H1 (cell line): Measurements from ENCODE around the gene LZTFL1. TPM values are rescaled to one million over a fixed set of nuclear protein-coding genes. Genes with fewer than 3 reads are reported as not detected.

ENCODE experiments used
- CTCF ChIA-PET: fragments of 300-600 bp; sonication (Branson Sonifier 250); formaldehyde crosslinking; loops from one replicate; lab custom pipeline; 2021; ENCODE audit not compliant: partially characterized antibody; lab: Charles Lee
- POLR2A ChIA-PET: fragments of 300-600 bp; sonication (Branson Sonifier 250); formaldehyde crosslinking; loops from one replicate; lab custom pipeline; 2021; ENCODE audit warnings: inconsistent platforms; ENCODE audit not compliant: partially characterized antibody; lab: Charles Lee
- DNase-seq, 2 experiments: peaks; one replicate each; pipeline versions ENCODE4 v3.0.0 to v3.0.0-alpha.2; 2010 to 2022; ENCODE audit warnings: low spot score in 2 of 2, low read depth in 1 of 2, mixed read lengths in 1 of 2
- FAIRE-seq: peaks from 2 replicates; lab custom pipeline; 2011; peaks lifted over from hg19 to GRCh38; lab: Jason Lieb, UNC
- H2AFZ ChIP-seq: 2 replicates; pipeline ENCODE4 v1.8.1; 2012; ENCODE audit warnings: low read length, inconsistent platforms
- H2AK5ac ChIP-seq: 2 replicates; pipeline ENCODE4 v1.6.1; 2013; ENCODE audit warnings: low read depth, low read length
- H2BK120ac ChIP-seq: replicated peaks from 2 replicates; pipeline ENCODE3; 2013; ENCODE audit warnings: low read depth, low read length, inconsistent platforms
- H2BK12ac ChIP-seq: 2 replicates; pipeline ENCODE4 v1.6.1; 2013; ENCODE audit warnings: low read depth, low read length
- H2BK15ac ChIP-seq: 2 replicates; pipeline ENCODE4 v1.6.1; 2013; ENCODE audit warnings: low read length
- H2BK20ac ChIP-seq: 2 replicates; pipeline ENCODE4 v1.6.1; 2013; ENCODE audit warnings: low read length
- H2BK5ac ChIP-seq: 2 replicates; pipeline ENCODE4 v1.6.1; 2013; ENCODE audit warnings: low read depth, low read length
- H3K14ac ChIP-seq: 2 replicates; pipeline ENCODE4 v1.6.1; 2013; ENCODE audit warnings: inconsistent platforms; ENCODE audit not compliant: insufficient read length
- H3K18ac ChIP-seq: 2 replicates; pipeline ENCODE4 v1.6.1; 2013; ENCODE audit warnings: low read length; ENCODE audit errors: extremely low read depth
- H3K23ac ChIP-seq: 2 replicates; pipeline ENCODE4 v1.6.1; 2013; ENCODE audit warnings: inconsistent platforms; ENCODE audit not compliant: insufficient read length
- H3K23me2 ChIP-seq: 2 replicates; pipeline ENCODE4 v1.6.1; 2013; ENCODE audit warnings: low read depth, low read length
- H3K27ac ChIP-seq: 2 replicates; pipeline ENCODE4 v1.6.1; 2011; ENCODE audit warnings: low read depth, low read length, inconsistent platforms
- H3K27me3 ChIP-seq, 4 experiments: replicated peaks in 1 of 4; 1 replicate in 1 of 4; 2 replicates in 3 of 4; pipeline versions ENCODE4 v1.6.1 to v1.8.1; 2011 to 2013; ENCODE audit warnings: low read length in 3 of 4, mild to moderate bottlenecking in 3 of 4, inconsistent platforms in 2 of 4, mixed read lengths in 2 of 4, moderate library complexity in 1 of 4; ENCODE audit not compliant: control insufficient read depth in 3 of 4, insufficient read depth in 3 of 4; ENCODE audit errors: extremely low read depth in 1 of 4
- H3K36me3 ChIP-seq, 4 experiments: 2 replicates each; pipeline versions ENCODE4 v1.6.1 to v1.8.1; 2011 to 2013; ENCODE audit warnings: mild to moderate bottlenecking in 4 of 4, low read length in 3 of 4, moderate library complexity in 2 of 4, control low read depth in 1 of 4, inconsistent platforms in 1 of 4; ENCODE audit not compliant: insufficient read depth in 4 of 4, control insufficient read depth in 2 of 4
- H3K4ac ChIP-seq: replicated peaks from 2 replicates; pipeline ENCODE3; 2013; ENCODE audit warnings: low read length, low read depth, mixed read lengths, inconsistent platforms; ENCODE audit not compliant: insufficient read length
- H3K4me1 ChIP-seq, 4 experiments: replicated peaks in 1 of 4; 1 replicate in 1 of 4; 2 replicates in 3 of 4; pipeline versions ENCODE4 v1.6.1 to v1.8.1; 2011 to 2013; ENCODE audit warnings: low read length in 3 of 4, inconsistent platforms in 2 of 4, mixed read lengths in 1 of 4; ENCODE audit not compliant: insufficient read depth in 4 of 4, control insufficient read depth in 3 of 4
- H3K4me2 ChIP-seq, 2 experiments: 2 replicates each; pipeline versions ENCODE4 v1.6.1 to v1.8.1; 2011 to 2013; ENCODE audit warnings: low read depth in 2 of 2, low read length in 2 of 2, control low read depth in 1 of 2, inconsistent platforms in 1 of 2, mild to moderate bottlenecking in 1 of 2; ENCODE audit not compliant: insufficient read depth in 1 of 2
- H3K4me3 ChIP-seq, 4 experiments: fragments of 200-600, 300-600 bp in 1 of 4; sonication (generic), shearing (Covaris generic), sonication (Bioruptor Twin) in 1 of 4; 2 replicates each; pipeline versions ENCODE4 v1.5.1 to v1.8.1; 2011 to 2016; ENCODE audit warnings: low read length in 4 of 4, low read depth in 3 of 4, control low read depth in 2 of 4, inconsistent platforms in 2 of 4, mild to moderate bottlenecking in 2 of 4, mixed read lengths in 1 of 4, moderate library complexity in 1 of 4; ENCODE audit not compliant: insufficient read depth in 2 of 4; ENCODE audit errors: extremely low read depth in 1 of 4
- H3K56ac ChIP-seq: replicated peaks from 2 replicates; pipeline ENCODE3; 2013; ENCODE audit warnings: low read depth, mild to moderate bottlenecking, mixed read lengths, low read length, inconsistent platforms; ENCODE audit not compliant: insufficient read length
- H3K79me1 ChIP-seq: 2 replicates; pipeline ENCODE4 v1.6.1; 2013; ENCODE audit warnings: low read depth, low read length, control low read depth
- H3K79me2 ChIP-seq, 2 experiments: 2 replicates each; pipeline versions ENCODE4 v1.6.1 to v1.8.1; 2012 to 2013; ENCODE audit warnings: low read length in 2 of 2, mild to moderate bottlenecking in 2 of 2, inconsistent platforms in 1 of 2; ENCODE audit not compliant: insufficient read depth in 2 of 2, control insufficient read depth in 1 of 2
- H3K9ac ChIP-seq, 4 experiments: replicated peaks in 1 of 4; 1 replicate in 1 of 4; 2 replicates in 3 of 4; pipeline versions ENCODE4 v1.6.1 to v1.8.1; 2011 to 2013; ENCODE audit warnings: low read depth in 3 of 4, low read length in 3 of 4, control low read depth in 2 of 4, mild to moderate bottlenecking in 2 of 4, moderate library complexity in 2 of 4, inconsistent platforms in 1 of 4; ENCODE audit errors: extremely low read depth in 1 of 4
- H3K9me3 ChIP-seq, 2 experiments: 2 replicates each; pipeline versions ENCODE4 v1.6.1 to v1.8.1; 2012 to 2013; ENCODE audit warnings: mild to moderate bottlenecking in 2 of 2, moderate library complexity in 2 of 2, control low read depth in 1 of 2, inconsistent platforms in 1 of 2, low read depth in 1 of 2, low read length in 1 of 2, mixed read lengths in 1 of 2; ENCODE audit not compliant: insufficient read depth in 2 of 2
- H4K20me1 ChIP-seq, 2 experiments: replicated peaks in 1 of 2; 2 replicates each; pipeline versions ENCODE3 to v1.8.1; 2011 to 2013; ENCODE audit warnings: inconsistent platforms in 2 of 2, low read length in 2 of 2, mild to moderate bottlenecking in 1 of 2; ENCODE audit not compliant: insufficient read depth in 2 of 2, control insufficient read depth in 1 of 2
- H4K5ac ChIP-seq: 2 replicates; pipeline ENCODE4 v1.6.1; 2013; ENCODE audit warnings: low read length, low read depth, mixed read lengths, inconsistent platforms; ENCODE audit not compliant: insufficient read length
- H4K8ac ChIP-seq: 2 replicates; pipeline ENCODE4 v1.8.0; 2013; ENCODE audit warnings: mild to moderate bottlenecking, moderate library complexity, low read length, inconsistent platforms; ENCODE audit not compliant: insufficient read depth; ENCODE audit errors: extremely low read depth
- H4K91ac ChIP-seq: replicated peaks from 2 replicates; pipeline ENCODE3; 2013; ENCODE audit warnings: low read length, mixed read lengths, inconsistent platforms; ENCODE audit not compliant: insufficient read length
- E2F6 ChIP-seq: IDR thresholded peaks from 2 replicates; pipeline ENCODE4 v1.6.1; 2012; ENCODE audit warnings: inconsistent platforms
- POLR2AphosphoS5 ChIP-seq: IDR thresholded peaks from 2 replicates; pipeline ENCODE4 v1.6.1; 2011; ENCODE audit warnings: low read depth, low read length
- RNF2 ChIP-seq: fragments of 200-900, 300-1000 bp; sonication (generic); IDR thresholded peaks from 2 replicates; pipeline ENCODE4 v1.7.1; 2016; ENCODE audit warnings: borderline replicate concordance, low read depth, mild to moderate bottlenecking, antibody characterized with exemption, low read length; ENCODE audit not compliant: poor library complexity, severe bottlenecking; ENCODE audit errors: missing control alignments
- SP4 ChIP-seq: IDR thresholded peaks from 2 replicates; pipeline ENCODE4 v1.6.1; 2012; ENCODE audit warnings: low read length, inconsistent platforms
- TCF12 ChIP-seq: IDR thresholded peaks from 2 replicates; pipeline ENCODE4 v1.6.1; 2011; ENCODE audit warnings: low read depth, mild to moderate bottlenecking, low read length
- WGBS, 2 experiments: shearing (Covaris generic) in 1 of 2; methylation state at CpG; one replicate each; pipeline versions ENCODE4 v1.1.6 to v1.1.7; 2013 to 2015; ENCODE audit warnings: low lambda C conversion rate in 2 of 2, mixed read lengths in 2 of 2, inconsistent platforms in 1 of 2, low coverage in 1 of 2, missing lambda C conversion rate in 1 of 2; ENCODE audit not compliant: insufficient replicate concordance in 2 of 2, insufficient coverage in 1 of 2, insufficient read length in 1 of 2; ENCODE audit errors: extremely low coverage in 1 of 2, missing lambda C conversion rate in 1 of 2; 5-methylcytosine and 5-hydroxymethylcytosine counted together
- polyA plus RNA-seq, 7 experiments: library from polyadenylated mRNA; depleted of rRNA in 3 of 7; stranded (reverse) in 5 of 7; unstranded in 2 of 7; fragments of >200 nt in 5 of 7; fragments of 200-250 nt in 2 of 7; gene quantifications; 1 replicate in 5 of 7; 2 replicates in 1 of 7; 4 replicates in 1 of 7; pipeline versions ENCODE4 v1.2.1 to v1.2.3, GENCODE V29; 2011 to 2013; ENCODE audit warnings: missing spikeins in 2 of 7, mixed read lengths in 2 of 7
- total RNA-seq: library from RNA; stranded (reverse); fragmentation: NEBNext Ultra II Directional; extraction: Animal tissue kit (Norgen Biotek cat#: 25700); gene quantifications from 2 replicates; pipeline ENCODE4 v1.2.1, GENCODE V29; 2021
- TF ChIP-seq, protein P1 (sequence below): IDR thresholded peaks from 2 replicates; pipeline ENCODE4 v1.6.1; 2012; ENCODE audit warnings: inconsistent platforms

Gene LZTFL1
- total and polyA plus RNA-seq, 2 of the 8 experiments (the other 6 are each of a cell fraction or from before 2014, with no cell fraction given), result 8.7 to 11.5 TPM

- CTCF ChIA-PET, result interaction anchor here (1.2 to 3.7 kb wide), 3 partner anchors 31 to 34 kb away, joined by 3 to 13 read pairs (median 4); no protein-coding TSS in a partner anchor
- H4K5ac ChIP-seq, result no peak overlapping the region
- H3K18ac ChIP-seq, result no peak overlapping the region
- no peak overlapping the region for H3K14ac ChIP-seq
- no peaks in the 10 kb centered on the region for H3K9me3 ChIP-seq
- peak overlapping the region; percentile 49 to 90 for H3K4me2 ChIP-seq
- H3K36me3 ChIP-seq, result no peaks in the 10 kb centered on the region
- H2BK120ac ChIP-seq, result no peak overlapping the region
- peaks cover 2% of the 10 kb centered on the region; the same call in 1 of the 2 replicates for H3K23me2 ChIP-seq
- no peak overlapping the region for H3K4ac ChIP-seq
- no peak overlapping the region for H2AFZ ChIP-seq
- peaks cover 0 to 3% (median 0%) of the 10 kb centered on the region in 4 experiments; a peak in 2 of 7 replicates for H3K4me1 ChIP-seq
- H3K27ac ChIP-seq, result no peak overlapping the region
- POLR2A ChIA-PET, result no interaction called here
- peak in 1 of 2 experiments; percentile 41 for DNase-seq
- no peak overlapping the region for H4K8ac ChIP-seq
- H2BK5ac ChIP-seq, result no peak overlapping the region
- no peak overlapping the region for H2BK20ac ChIP-seq
- H3K27me3 ChIP-seq, result peaks cover 22 to 48% (median 41%) of the 10 kb centered on the region in 4 experiments
- no peak overlapping the region for H2AK5ac ChIP-seq
- peaks cover 0 to 2% of the 10 kb centered on the region in 2 experiments for H4K20me1 ChIP-seq
- no peak overlapping the region for H3K23ac ChIP-seq
- TF ChIP-seq, protein P1, sequence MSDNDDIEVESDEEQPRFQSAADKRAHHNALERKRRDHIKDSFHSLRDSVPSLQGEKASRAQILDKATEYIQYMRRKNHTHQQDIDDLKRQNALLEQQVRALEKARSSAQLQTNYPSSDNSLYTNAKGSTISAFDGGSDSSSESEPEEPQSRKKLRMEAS, result peak; percentile 50
- TF ChIP-seq RNF2 (peak; percentile 43), SP4 (no peak), TCF12 (no peak), E2F6 (0 out of 2 replicates have a peak, but pooled peaks have one; percentile 19), POLR2AphosphoS5 (no peak)
- H3K4me3 ChIP-seq, result peak overlapping the region; percentile 47 to 68 (median 54); a peak in 7 of 8 replicates
- H3K9ac ChIP-seq, result no peak overlapping the region
- 19% methylated on average over 14 of the region's 14 CpGs; no CpG with 5 or more reads in 1 of the 2 experiments for WGBS, 2 experiments
- no peak for FAIRE-seq
- H3K56ac ChIP-seq, result no peak overlapping the region
- no peak overlapping the region for H4K91ac ChIP-seq
- no peak overlapping the region for H2BK12ac ChIP-seq
- no peak overlapping the region for H2BK15ac ChIP-seq
- no peaks in the 10 kb centered on the region for H3K79me1 ChIP-seq
- H3K79me2 ChIP-seq, result no peaks in the 10 kb centered on the region
Measured at GRCh38 chr3:45795509-45795881, 46.4 kb downstream of the LZTFL1 start.
